ENCODE data around the gene SND1. TPM values are rescaled to one million over a fixed set of nuclear protein-coding genes. Genes with fewer than 3 reads are reported as not detected.

The SND1 gene
- total RNA-seq, 1 experiment from 2014 or later: 218 TPM

DNA sequence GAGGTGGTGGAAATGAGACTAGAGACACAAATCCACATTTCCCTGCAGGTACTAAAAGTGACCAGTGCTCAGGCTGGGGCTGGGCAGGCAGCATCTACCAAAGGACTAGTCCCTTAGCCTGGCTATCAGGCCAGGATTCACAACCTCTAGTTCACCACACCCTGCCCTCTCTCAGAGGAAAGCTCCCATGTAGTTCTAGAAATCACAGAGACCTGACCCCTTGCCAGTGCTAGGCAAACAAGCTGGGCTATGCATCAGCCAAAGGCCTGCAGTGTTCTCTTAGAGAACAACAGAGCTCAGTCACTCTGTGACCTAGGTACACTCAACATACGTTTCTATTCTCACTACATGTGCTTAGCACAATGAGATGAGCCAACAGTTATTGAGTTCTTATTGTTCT, 405.9 kb downstream of the SND1 start:
- no peak overlapping the region for H3K4ac ChIP-seq (ENCODE audit: low read depth, low read length)
- H3K56ac ChIP-seq (ENCODE audit: insufficient read length, low read depth, low read length): no peak overlapping the region
- H3K27ac Mint-ChIP-seq: no peak overlapping the region
- no CpG with 5 or more reads among the region's 1 CpG for WGBS (ENCODE audit: extremely low coverage, insufficient read length, low lambda C conversion rate)
- H2BK20ac ChIP-seq (ENCODE audit: low read depth, low read length, poor library complexity, severe bottlenecking): no peak overlapping the region
- no peak overlapping the region for H4K91ac ChIP-seq (ENCODE audit: insufficient read length, low read depth, low read length)
- TF ChIP-seq, protein P1, sequence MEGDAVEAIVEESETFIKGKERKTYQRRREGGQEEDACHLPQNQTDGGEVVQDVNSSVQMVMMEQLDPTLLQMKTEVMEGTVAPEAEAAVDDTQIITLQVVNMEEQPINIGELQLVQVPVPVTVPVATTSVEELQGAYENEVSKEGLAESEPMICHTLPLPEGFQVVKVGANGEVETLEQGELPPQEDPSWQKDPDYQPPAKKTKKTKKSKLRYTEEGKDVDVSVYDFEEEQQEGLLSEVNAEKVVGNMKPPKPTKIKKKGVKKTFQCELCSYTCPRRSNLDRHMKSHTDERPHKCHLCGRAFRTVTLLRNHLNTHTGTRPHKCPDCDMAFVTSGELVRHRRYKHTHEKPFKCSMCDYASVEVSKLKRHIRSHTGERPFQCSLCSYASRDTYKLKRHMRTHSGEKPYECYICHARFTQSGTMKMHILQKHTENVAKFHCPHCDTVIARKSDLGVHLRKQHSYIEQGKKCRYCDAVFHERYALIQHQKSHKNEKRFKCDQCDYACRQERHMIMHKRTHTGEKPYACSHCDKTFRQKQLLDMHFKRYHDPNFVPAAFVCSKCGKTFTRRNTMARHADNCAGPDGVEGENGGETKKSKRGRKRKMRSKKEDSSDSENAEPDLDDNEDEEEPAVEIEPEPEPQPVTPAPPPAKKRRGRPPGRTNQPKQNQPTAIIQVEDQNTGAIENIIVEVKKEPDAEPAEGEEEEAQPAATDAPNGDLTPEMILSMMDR (conservative IDR thresholded peaks at IDR 0.05): no peak
- H2AFZ ChIP-seq (ENCODE audit: low read length): no peak overlapping the region
- no peak overlapping the region for H2BK120ac ChIP-seq (ENCODE audit: low read depth, low read length, poor library complexity, severe bottlenecking)
- H3K36me3 Mint-ChIP-seq (ENCODE audit: insufficient read depth in 1 of 3, low read depth in 3 of 3): no peaks in the 10 kb centered on the region; a peak in 3 of 7 replicates
- no peak overlapping the region for H2BK5ac ChIP-seq (ENCODE audit: insufficient read length, low read length)
- no peak overlapping the region for H3K14ac ChIP-seq (ENCODE audit: insufficient read depth, low read length)
- H4K20me1 ChIP-seq (ENCODE audit: control insufficient read depth, insufficient read depth, insufficient read length): no peaks in the 10 kb centered on the region
- no peaks in the 10 kb centered on the region for H3K9me3 ChIP-seq (ENCODE audit: control insufficient read depth, low read depth, low read length)
- no peak overlapping the region for H4K5ac ChIP-seq (ENCODE audit: insufficient read length, low read depth, low read length)
- no peak overlapping the region for H3K4me2 ChIP-seq (ENCODE audit: insufficient read depth, insufficient read length, low read length)
- no peak for DNase-seq
- no peak overlapping the region for H2BK15ac ChIP-seq (ENCODE audit: low read depth, low read length)
- H3K79me1 ChIP-seq (ENCODE audit: insufficient read depth, low read depth, low read length, poor library complexity, severe bottlenecking): no peaks in the 10 kb centered on the region
- H4K8ac ChIP-seq (replicated peaks; ENCODE audit: insufficient read length, low read depth, low read length): no peak overlapping the region
- H3K4me1 Mint-ChIP-seq: peaks cover 20% of the 10 kb centered on the region in 2 experiments
- H3K18ac ChIP-seq (ENCODE audit: insufficient read length, low read depth, low read length): no peak overlapping the region
- no peaks in the 10 kb centered on the region for H3K27me3 ChIP-seq (ENCODE audit: insufficient read depth, low read length)
- no peak overlapping the region for H3K4me3 Mint-ChIP-seq
- H3K23me2 ChIP-seq (ENCODE audit: insufficient read length, low read depth, low read length, poor library complexity, severe bottlenecking): no peaks in the 10 kb centered on the region
- no peaks in the 10 kb centered on the region for H3K27me3 Mint-ChIP-seq (ENCODE audit: low read depth)
- no peaks in the 10 kb centered on the region for H3K4me1 ChIP-seq (ENCODE audit: insufficient read depth, low read length)
- H3K9ac ChIP-seq (ENCODE audit: extremely low read depth, insufficient read length, low read length): no peak overlapping the region
- H3K79me2 ChIP-seq (ENCODE audit: insufficient read depth, low read length): no peaks in the 10 kb centered on the region
- no peaks in the 10 kb centered on the region for H3K9me3 Mint-ChIP-seq
- no peak overlapping the region for H2AK5ac ChIP-seq (ENCODE audit: insufficient read length, low read length)
- no peak overlapping the region for H2BK12ac ChIP-seq (ENCODE audit: insufficient read length, low read depth, low read length)
- H3K27ac ChIP-seq (ENCODE audit: insufficient read length, low read depth, low read length): no peak overlapping the region
- no peak overlapping the region for H3T11ph ChIP-seq (ENCODE audit: low read length)
- H3K23ac ChIP-seq (ENCODE audit: insufficient read length, low read depth, low read length): no peak overlapping the region

Data from H9 (cell line).